ENCODE results near the gene ITIH4.

ITIH4 gene

GRCh38 chr3:52789746-52790040, 40.8 kb downstream of the ITIH4 start:
- no peaks in the 10 kb centered on the region for H3K9me3 ChIP-seq (ENCODE audit: insufficient read depth, low read length, severe bottlenecking)
- H2AFZ ChIP-seq (ENCODE audit: low read depth, low read length), result no peak overlapping the region
- TF ChIP-seq CTCF (IDR thresholded peaks at IDR 0.05; ENCODE audit: borderline replicate concordance, extremely low read depth, low read length, poor library complexity, severe bottlenecking) (no peak), EZH2 (IDR thresholded peaks at IDR 0.05; ENCODE audit: borderline replicate concordance, low read depth, low read length, severe bottlenecking) (no peak)
- no peak overlapping the region for H3K4me2 ChIP-seq (ENCODE audit: insufficient read depth, low read length)
- no peaks in the 10 kb centered on the region for H3K4me1 ChIP-seq (ENCODE audit: insufficient read depth, low read length)
- H3K27me3 ChIP-seq (ENCODE audit: insufficient read depth, low read length, poor library complexity), result no peaks in the 10 kb centered on the region
- no peaks in the 10 kb centered on the region for H4K20me1 ChIP-seq (ENCODE audit: insufficient read depth, low read length)
- no peak overlapping the region for H3K9ac ChIP-seq (ENCODE audit: low read depth, low read length)
- ATAC-seq (ENCODE audit: insufficient read depth, low read depth) (0 out of 3 replicates have a peak, but pooled peaks have one; percentile 22), DNase-seq (no peak)
- H3K36me3 ChIP-seq (ENCODE audit: insufficient read depth, low read length), result no peaks in the 10 kb centered on the region
- H3K27ac ChIP-seq (ENCODE audit: low read length), result no peak overlapping the region
- no peaks in the 10 kb centered on the region for H3K79me2 ChIP-seq (ENCODE audit: insufficient read depth, low read length)
- no peak overlapping the region for H3K4me3 ChIP-seq (ENCODE audit: low read depth in 1 of 2, low read length in 2 of 2)

GRCh38 chr3:52788890-52789745, 41.4 kb downstream of the ITIH4 start:
- Histone ChIP-seq H3K79me2 (ENCODE audit: insufficient read depth, low read length) (no peaks in the 10 kb centered on the region), H2AFZ (ENCODE audit: low read depth, low read length) (no peak overlapping the region), H3K27ac (ENCODE audit: low read length) (no peak overlapping the region), H3K4me3 (ENCODE audit: low read depth in 1 of 2, low read length in 2 of 2) (no peak overlapping the region), H3K9ac (ENCODE audit: low read depth, low read length) (no peak overlapping the region), H3K36me3 (ENCODE audit: insufficient read depth, low read length) (no peaks in the 10 kb centered on the region), H3K4me2 (ENCODE audit: insufficient read depth, low read length) (no peak overlapping the region), H3K27me3 (ENCODE audit: insufficient read depth, low read length, poor library complexity) (no peaks in the 10 kb centered on the region), H4K20me1 (ENCODE audit: insufficient read depth, low read length) (no peaks in the 10 kb centered on the region), H3K4me1 (ENCODE audit: insufficient read depth, low read length) (no peaks in the 10 kb centered on the region), H3K9me3 (ENCODE audit: insufficient read depth, low read length, severe bottlenecking) (no peaks in the 10 kb centered on the region)
- TF ChIP-seq EZH2 (IDR thresholded peaks at IDR 0.05; ENCODE audit: borderline replicate concordance, low read depth, low read length, severe bottlenecking) (no peak), CTCF (IDR thresholded peaks at IDR 0.05; ENCODE audit: borderline replicate concordance, extremely low read depth, low read length, poor library complexity, severe bottlenecking) (no peak)
- DNase-seq (no peak), ATAC-seq (ENCODE audit: insufficient read depth, low read depth) (no peak)

GRCh38 chr3:52787672-52788625, 42.5 kb downstream of the ITIH4 start:
- DNase-seq, result no peak
- Histone ChIP-seq H4K20me1 (ENCODE audit: insufficient read depth, low read length) (no peaks in the 10 kb centered on the region), H3K4me1 (ENCODE audit: insufficient read depth, low read length) (no peaks in the 10 kb centered on the region), H3K27ac (ENCODE audit: low read length) (no peak overlapping the region), H3K36me3 (ENCODE audit: insufficient read depth, low read length) (no peaks in the 10 kb centered on the region), H3K4me2 (ENCODE audit: insufficient read depth, low read length) (no peak overlapping the region), H3K27me3 (ENCODE audit: insufficient read depth, low read length, poor library complexity) (no peaks in the 10 kb centered on the region), H3K4me3 (ENCODE audit: low read depth in 1 of 2, low read length in 2 of 2) (no peak overlapping the region), H2AFZ (ENCODE audit: low read depth, low read length) (no peak overlapping the region), H3K9ac (ENCODE audit: low read depth, low read length) (no peak overlapping the region), H3K79me2 (ENCODE audit: insufficient read depth, low read length) (no peaks in the 10 kb centered on the region), H3K9me3 (ENCODE audit: insufficient read depth, low read length, severe bottlenecking) (no peaks in the 10 kb centered on the region)
- TF ChIP-seq EZH2 (IDR thresholded peaks at IDR 0.05; ENCODE audit: borderline replicate concordance, low read depth, low read length, severe bottlenecking) (no peak), CTCF (IDR thresholded peaks at IDR 0.05; ENCODE audit: borderline replicate concordance, extremely low read depth, low read length, poor library complexity, severe bottlenecking) (no peak)
- ATAC-seq (ENCODE audit: insufficient read depth, low read depth), result no peak

Data from DND-41 (cell line).